Measurements from ENCODE around the gene SRXN1.

Gene SRXN1

DNA sequence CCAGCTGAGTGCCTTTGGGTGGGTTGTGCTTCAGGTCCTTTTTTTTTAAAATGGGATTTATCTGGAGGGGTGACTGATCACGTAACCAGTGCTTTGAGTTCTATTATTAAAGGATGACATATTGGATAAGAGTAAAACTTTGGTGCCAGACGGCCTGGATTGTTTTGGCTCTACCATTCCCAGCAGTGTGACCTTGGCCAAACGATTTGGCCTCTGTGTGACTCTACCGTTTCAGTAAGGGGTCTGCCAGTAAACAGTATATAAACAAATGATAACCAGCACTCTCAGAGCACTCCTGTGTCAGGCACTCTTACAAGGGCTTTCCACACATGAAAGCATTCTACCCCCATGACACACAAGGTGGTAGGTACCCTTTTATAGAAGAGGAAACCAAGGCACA, 13.9 kb upstream of the SRXN1 start:
- TF ChIP-seq, protein P1, sequence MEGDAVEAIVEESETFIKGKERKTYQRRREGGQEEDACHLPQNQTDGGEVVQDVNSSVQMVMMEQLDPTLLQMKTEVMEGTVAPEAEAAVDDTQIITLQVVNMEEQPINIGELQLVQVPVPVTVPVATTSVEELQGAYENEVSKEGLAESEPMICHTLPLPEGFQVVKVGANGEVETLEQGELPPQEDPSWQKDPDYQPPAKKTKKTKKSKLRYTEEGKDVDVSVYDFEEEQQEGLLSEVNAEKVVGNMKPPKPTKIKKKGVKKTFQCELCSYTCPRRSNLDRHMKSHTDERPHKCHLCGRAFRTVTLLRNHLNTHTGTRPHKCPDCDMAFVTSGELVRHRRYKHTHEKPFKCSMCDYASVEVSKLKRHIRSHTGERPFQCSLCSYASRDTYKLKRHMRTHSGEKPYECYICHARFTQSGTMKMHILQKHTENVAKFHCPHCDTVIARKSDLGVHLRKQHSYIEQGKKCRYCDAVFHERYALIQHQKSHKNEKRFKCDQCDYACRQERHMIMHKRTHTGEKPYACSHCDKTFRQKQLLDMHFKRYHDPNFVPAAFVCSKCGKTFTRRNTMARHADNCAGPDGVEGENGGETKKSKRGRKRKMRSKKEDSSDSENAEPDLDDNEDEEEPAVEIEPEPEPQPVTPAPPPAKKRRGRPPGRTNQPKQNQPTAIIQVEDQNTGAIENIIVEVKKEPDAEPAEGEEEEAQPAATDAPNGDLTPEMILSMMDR (IDR thresholded peaks at IDR 0.05), result no peak

DNA sequence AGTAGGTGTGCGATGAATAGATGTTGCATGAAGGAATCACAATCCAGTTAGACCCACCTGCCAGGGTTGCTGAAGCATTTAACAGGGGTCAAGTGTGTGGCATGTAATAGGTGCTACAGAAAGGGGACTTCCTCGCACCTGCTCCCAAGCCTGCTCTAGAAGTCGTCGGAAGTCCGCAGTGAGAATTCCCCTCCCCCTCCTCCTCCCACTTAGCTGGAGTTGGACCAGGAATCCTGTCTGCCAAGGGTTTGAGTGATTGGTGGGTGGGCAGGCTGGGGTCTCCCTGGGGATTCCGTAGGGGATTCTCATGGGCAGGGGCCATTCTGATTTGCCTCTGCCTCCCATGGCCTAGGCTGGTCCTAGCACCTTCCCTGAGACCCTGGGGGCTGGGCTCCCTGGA, 12.3 kb upstream of the SRXN1 start:
- TF ChIP-seq, protein P1 (IDR thresholded peaks at IDR 0.05), result no peak

DNA sequence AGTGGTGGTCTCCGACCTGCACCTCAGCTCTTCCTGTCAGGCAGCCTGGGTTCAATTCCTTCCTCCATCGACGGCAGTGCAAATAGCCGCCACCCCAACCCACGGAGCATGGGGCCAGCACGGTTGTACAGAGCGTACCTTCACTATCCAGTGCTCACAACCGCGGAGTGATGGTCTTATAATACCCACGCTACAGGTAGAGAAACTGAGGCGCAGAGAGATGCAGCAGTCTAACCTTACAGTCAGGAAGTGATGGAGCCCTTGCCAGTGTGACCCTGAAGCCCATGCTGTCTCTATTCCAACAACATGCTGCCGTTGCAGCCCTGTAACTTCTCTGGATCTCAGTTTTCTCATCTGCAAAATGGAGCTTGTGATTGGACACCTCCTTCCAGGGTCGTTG, 11.6 kb upstream of the SRXN1 start:
- TF ChIP-seq, protein P1 (IDR thresholded peaks at IDR 0.05), result no peak

DNA sequence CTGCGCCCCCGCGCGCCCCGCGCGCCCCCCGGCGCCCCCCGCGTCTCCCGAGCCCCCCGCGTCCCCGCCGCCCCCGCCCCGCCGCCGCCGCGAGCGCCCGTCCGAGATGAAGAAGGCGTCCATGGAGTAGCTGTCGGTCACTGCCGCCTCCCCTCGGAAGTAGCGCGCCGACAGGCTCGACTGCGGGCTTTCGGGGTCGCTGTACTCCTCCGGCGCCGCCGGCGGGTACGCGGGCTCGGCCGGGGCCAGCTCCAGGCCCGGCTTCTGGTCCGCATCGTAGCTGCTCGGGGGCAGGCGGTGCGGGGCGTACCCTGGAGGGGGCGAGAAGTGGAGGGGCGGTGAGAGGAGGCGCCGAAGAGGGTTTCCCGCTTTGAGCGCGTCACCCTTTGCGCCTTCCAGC, 11.2 kb upstream of the SRXN1 start:
- TF ChIP-seq, protein P1 (IDR thresholded peaks at IDR 0.05), result no peak

DNA sequence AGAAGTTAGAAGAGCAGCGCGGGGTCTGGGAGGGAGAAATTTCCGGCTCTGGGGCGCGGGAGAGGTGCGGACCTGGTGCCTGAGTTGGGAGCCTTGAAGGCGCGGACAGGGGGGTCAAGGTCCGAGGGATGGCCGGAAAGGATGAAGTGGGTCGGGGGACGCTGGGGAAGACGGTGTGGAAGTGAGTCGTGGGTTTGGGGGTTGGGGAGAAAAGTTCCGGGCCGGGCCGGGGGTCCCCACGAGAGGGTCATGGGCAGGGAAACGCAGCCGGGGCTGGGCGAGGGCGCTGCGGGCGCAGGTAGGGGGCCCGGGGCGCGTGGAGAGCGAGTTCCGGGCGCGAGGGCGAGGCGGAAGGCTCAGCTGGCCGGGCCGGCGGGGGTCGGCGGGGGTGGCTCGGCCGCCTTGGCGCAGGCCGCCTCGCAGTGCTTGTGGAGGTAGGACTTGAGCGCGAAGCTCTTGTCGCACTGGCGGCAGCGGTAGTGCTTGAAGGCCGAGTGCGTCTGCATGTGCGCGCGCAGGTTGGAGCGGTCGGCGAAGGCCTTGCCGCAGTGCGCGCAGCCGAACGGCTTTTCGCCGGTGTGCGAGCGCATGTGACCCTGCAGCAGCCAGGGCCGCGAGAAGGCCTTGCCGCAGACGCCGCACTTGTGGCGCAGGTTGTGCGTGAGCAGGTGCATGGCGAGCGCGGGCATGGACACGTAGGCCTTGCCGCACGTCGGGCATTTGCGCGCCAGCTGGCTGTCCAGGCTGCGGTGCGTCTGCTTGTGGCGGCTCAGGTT, 10.5 kb upstream of the SRXN1 start:
- TF ChIP-seq, protein P1 (IDR thresholded peaks at IDR 0.05), result no peak

DNA sequence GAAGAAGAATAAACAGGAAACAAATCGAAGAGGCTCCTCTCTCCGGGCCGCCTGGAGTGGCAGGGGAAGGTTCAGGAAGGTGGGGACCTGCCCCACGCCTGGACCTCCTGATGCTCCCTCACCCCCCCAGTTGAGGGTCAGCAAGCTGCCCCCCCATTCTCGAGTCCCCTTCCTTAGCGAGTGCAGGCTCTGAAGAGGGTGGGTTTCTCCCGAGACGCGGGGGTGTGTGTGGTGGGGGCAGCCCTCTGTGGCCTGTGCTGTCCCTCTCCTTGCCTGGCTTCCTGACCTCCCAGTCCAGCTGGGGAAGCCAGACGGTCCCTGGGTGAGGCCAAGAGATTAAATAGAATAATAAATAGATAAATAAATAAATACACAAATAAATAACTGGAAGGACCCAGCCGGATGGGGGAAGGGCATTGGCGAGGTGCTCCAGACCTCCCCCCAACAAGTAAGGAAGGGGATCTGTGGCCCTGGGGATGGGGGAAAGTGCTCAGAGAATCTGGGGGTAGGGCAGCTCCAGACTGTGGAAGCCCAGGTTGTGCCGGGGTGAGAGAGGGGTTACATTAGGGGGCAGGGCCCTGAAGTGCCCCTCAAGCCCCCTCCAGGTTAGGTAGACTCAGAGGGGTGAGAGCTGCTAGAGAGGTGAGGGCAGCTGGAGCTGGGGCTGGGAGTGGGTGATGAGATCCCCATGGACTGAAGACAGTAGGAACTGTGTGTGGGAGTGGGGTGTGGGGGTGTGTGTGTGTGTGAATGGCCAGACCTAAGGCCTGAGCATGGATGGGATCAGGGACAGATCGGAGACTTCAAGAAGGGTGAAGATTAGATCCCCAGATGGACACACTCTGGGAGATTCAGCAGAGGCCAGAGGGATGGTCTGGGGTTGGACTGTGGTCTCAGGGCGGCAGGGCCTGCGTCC, 9.5 kb upstream of the SRXN1 start:
- TF ChIP-seq, protein P1 (IDR thresholded peaks at IDR 0.05), result no peak

DNA sequence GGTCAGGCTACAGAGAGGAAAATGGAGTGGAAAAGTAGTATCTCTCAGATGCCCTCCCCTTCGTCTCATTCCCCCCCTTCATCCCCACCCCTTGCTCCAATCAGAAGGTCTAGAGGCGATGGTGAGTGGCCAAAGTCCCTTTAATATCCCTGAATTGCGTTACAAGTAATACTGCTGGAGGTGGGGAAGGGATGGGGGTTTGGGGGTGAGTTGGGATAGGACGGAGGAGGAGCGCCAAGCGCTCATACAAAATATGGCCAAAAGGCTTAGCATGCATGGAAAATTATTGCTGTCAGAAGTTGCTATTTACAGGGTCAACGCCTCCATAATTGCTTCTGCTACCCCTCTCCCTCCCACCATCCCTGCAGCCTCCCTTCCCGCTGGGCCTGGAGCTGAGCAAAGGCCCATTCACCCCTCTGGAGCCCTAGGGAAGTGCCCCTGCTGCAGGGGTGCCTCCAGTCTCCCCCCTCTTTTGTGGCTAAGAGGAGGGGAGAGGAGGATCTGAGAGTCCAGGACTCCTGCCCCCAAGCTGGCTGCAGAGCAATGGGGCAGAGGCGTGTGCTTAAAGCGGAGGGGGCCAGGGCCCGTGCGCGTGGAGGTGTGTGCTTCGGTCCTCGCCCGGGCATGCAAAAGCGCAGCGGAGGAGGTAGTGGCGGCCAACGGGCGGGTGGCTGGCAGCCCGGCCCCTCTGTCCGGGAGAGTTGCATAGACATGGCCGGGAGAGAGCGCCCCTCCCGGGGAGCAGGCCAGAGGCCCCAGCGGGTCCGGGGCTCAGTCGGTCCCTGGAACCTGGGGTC, 8.7 kb upstream of the SRXN1 start:
- TF ChIP-seq, protein P1 (IDR thresholded peaks at IDR 0.05), result no peak
